Ovary (tissue), 3 donors: ENCODE results near the gene PTPN1.

ENCODE experiments used
- CTCF ChIP-seq, 3 donors: fragments of 450-650 bp in 2 of 3; fragments of 200-600 bp in 1 of 3; IDR thresholded peaks; one replicate each; pipeline versions ENCODE4 v1.5.1 to v1.8.0; 2016 to 2022; ENCODE audit warnings: antibody characterized with exemption in 3 of 3, mild to moderate bottlenecking in 1 of 3
- EP300 ChIP-seq: sonication (generic); formaldehyde crosslinking; IDR thresholded peaks from one replicate; pipeline ENCODE4 v1.6.1; 2017; ENCODE audit warnings: antibody characterized with exemption
- POLR2A ChIP-seq: fragments of 450-650 bp; IDR thresholded peaks from one replicate; pipeline ENCODE4 v1.6.1; 2017; ENCODE audit warnings: antibody characterized with exemption, mild to moderate bottlenecking, moderate library complexity
- donor health status: DM: no; HTN: no; CAD: no.

- TF ChIP-seq POLR2A = no peak
- TF ChIP-seq CTCF (IDR thresholded peaks at IDR 0.05) = no peak
- TF ChIP-seq EP300 = no peak
Observed at GRCh38 chr20:50522053-50522674, 12.0 kb downstream of the PTPN1 start.
